A549 (cell line): ENCODE data around the gene SIK2. TPM values are rescaled to one million over a fixed set of nuclear protein-coding genes. Genes with fewer than 3 reads are reported as not detected.

ENCODE experiments used
- ATAC-seq, 2 experiments: fragments of 200-7000 bp in 1 of 2; fragments of >200 bp in 1 of 2; cut with Nextera tagmentation in 1 of 2; cut with Tn5 transposase in 1 of 2; 3 replicates each; pipeline versions ENCODE4 v1.8.0 to v1.9.1; 2018 to 2020; ENCODE audit warnings: mild to moderate bottlenecking in 1 of 2, moderate library complexity in 1 of 2
- CTCF ChIA-PET: fragments of 300-600 bp; sonication (Branson Sonifier 250); formaldehyde crosslinking; extraction: SDS; loops from one replicate; lab custom pipeline; 2021; ENCODE audit warnings: antibody characterized with exemption, inconsistent platforms; lab: Yijun Ruan, JAX
- POLR2A ChIA-PET: fragments of 350-600 bp; formaldehyde crosslinking; extraction: SDS; loops from one replicate; lab custom pipeline; 2021; ENCODE audit warnings: antibody characterized with exemption, inconsistent platforms; lab: Yijun Ruan, JAX
- DNase-seq, 2 experiments: peaks; one replicate each; pipeline versions ENCODE4 v3.0.0 to v3.0.0-alpha.2; 2011 to 2016; ENCODE audit warnings: low read depth in 1 of 2, low spot score in 1 of 2
- FAIRE-seq: peaks from 2 replicates; lab custom pipeline; 2011; peaks lifted over from hg19 to GRCh38; lab: Jason Lieb, UNC
- H3K27ac ChIP-seq, 2 experiments: fragments of >200 bp; sonication (Bioruptor Twin); formaldehyde crosslinking; 3 replicates each; pipeline ENCODE4 v1.5.1; 2016 to 2017
- H3K4me1 ChIP-seq: fragments of >200 bp; sonication (Bioruptor Twin); formaldehyde crosslinking; 3 replicates; pipeline ENCODE4 v1.6.1; 2016
- H3K4me2 ChIP-seq: fragments of >200 bp; sonication (Bioruptor Twin); formaldehyde crosslinking; 3 replicates; pipeline ENCODE4 v1.6.1; 2016
- H3K4me3 ChIP-seq: fragments of >200 bp; sonication (Bioruptor Twin); formaldehyde crosslinking; 3 replicates; pipeline ENCODE4 v1.5.1; 2016
- H3K9me3 ChIP-seq: fragments of >200 bp; sonication (Bioruptor Twin); formaldehyde crosslinking; 3 replicates; pipeline ENCODE4 v1.6.1; 2016
- ATOH8 ChIP-seq: fragments of 250-450 bp; sonication (Bioruptor Pico); IDR thresholded peaks from 2 replicates; pipeline ENCODE4 v1.5.0; 2020; ENCODE audit warnings: low read depth, mild to moderate bottlenecking, moderate library complexity
- BHLHE40 ChIP-seq: IDR thresholded peaks from 2 replicates; pipeline ENCODE4 v1.6.1; 2012; ENCODE audit warnings: low read depth, low read length, inconsistent platforms
- CHD2 ChIP-seq: fragments of 150-350 bp; IDR thresholded peaks from 2 replicates; pipeline ENCODE4 v1.6.1; 2014; ENCODE audit warnings: low read length; ENCODE audit not compliant: partially characterized antibody
- CTCF ChIP-seq: fragments of >200 bp; sonication (Bioruptor Twin); formaldehyde crosslinking; IDR thresholded peaks from 3 replicates; pipeline ENCODE4 v1.5.1; 2016
- ELK1 ChIP-seq: fragments of 150-350 bp; IDR thresholded peaks from 2 replicates; pipeline ENCODE4 v1.6.1; 2014; ENCODE audit warnings: low read depth, mild to moderate bottlenecking, low read length
- FOXS1 ChIP-seq: fragments of 250-450 bp; sonication (Bioruptor Pico); IDR thresholded peaks from 2 replicates; pipeline ENCODE4 v1.5.0; 2020; ENCODE audit warnings: mild to moderate bottlenecking, moderate library complexity
- GATA3 ChIP-seq: IDR thresholded peaks from 2 replicates; pipeline ENCODE4 v1.6.1; 2012; ENCODE audit warnings: borderline replicate concordance
- HDAC2 ChIP-seq: fragments of 200-600 bp; sonication (generic); IDR thresholded peaks from 2 replicates; pipeline ENCODE4 v1.6.1; 2016
- HEYL ChIP-seq: fragments of 250-450 bp; sonication (Bioruptor Pico); IDR thresholded peaks from 2 replicates; pipeline ENCODE4 v1.8.0; 2021; ENCODE audit warnings: mild to moderate bottlenecking, moderate library complexity
- HOXB13 ChIP-seq: fragments of 250-450 bp; sonication (Bioruptor Pico); IDR thresholded peaks from 2 replicates; pipeline ENCODE4 v1.5.0; 2020; ENCODE audit warnings: low read depth, mild to moderate bottlenecking, moderate library complexity
- KDM5A ChIP-seq: fragments of 200-600 bp; sonication (generic); IDR thresholded peaks from 2 replicates; pipeline ENCODE4 v1.6.1; 2016; ENCODE audit warnings: antibody characterized with exemption, mild to moderate bottlenecking
- MAZ ChIP-seq: fragments of 150-350 bp; IDR thresholded peaks from 2 replicates; pipeline ENCODE4 v1.6.1; 2014; ENCODE audit warnings: antibody characterized with exemption, low read depth, low read length, borderline replicate concordance
- NFE2L2 ChIP-seq: fragments of 150-350 bp; conservative IDR thresholded peaks from 2 replicates; pipeline ENCODE4 v1.6.1; 2014; ENCODE audit warnings: low read length
- POLR2AphosphoS2 ChIP-seq: conservative IDR thresholded peaks from 2 replicates; pipeline ENCODE4 v1.6.1; 2012; ENCODE audit warnings: low read length, improper control_type of control experiment, inconsistent platforms
- REST ChIP-seq: fragments of 200-600 bp; sonication (generic); IDR thresholded peaks from 2 replicates; pipeline ENCODE4 v1.6.1; 2016; ENCODE audit warnings: antibody characterized with exemption, mild to moderate bottlenecking, moderate library complexity
- RFX5 ChIP-seq: fragments of 450-650 bp; IDR thresholded peaks from 2 replicates; pipeline ENCODE4 v1.7.1; 2014; ENCODE audit warnings: antibody characterized with exemption, mild to moderate bottlenecking, moderate library complexity
- RNF2 ChIP-seq: fragments of 200-600 bp; sonication (generic); IDR thresholded peaks from 2 replicates; pipeline ENCODE4 v1.6.1; 2016; ENCODE audit warnings: low read depth, mild to moderate bottlenecking, antibody characterized with exemption, moderate library complexity, borderline replicate concordance
- SMC3 ChIP-seq: fragments of >200 bp; sonication (Bioruptor Twin); formaldehyde crosslinking; IDR thresholded peaks from 3 replicates; pipeline ENCODE4 v1.6.1; 2018; ENCODE audit warnings: inconsistent platforms
- USF2 ChIP-seq: fragments of 450-650 bp; IDR thresholded peaks from 2 replicates; pipeline ENCODE4 v1.6.1; 2014; ENCODE audit warnings: antibody characterized with exemption
- ZSCAN20 ChIP-seq: fragments of 250-450 bp; sonication (Bioruptor Pico); IDR thresholded peaks from 2 replicates; pipeline ENCODE4 v1.8.0; 2022; ENCODE audit warnings: mild to moderate bottlenecking, moderate library complexity
- WGBS: methylation state at CpG from one replicate; pipeline ENCODE4 v1.1.6; 2017; ENCODE audit errors: missing lambda C conversion rate; 5-methylcytosine and 5-hydroxymethylcytosine counted together
- polyA plus RNA-seq, 4 experiments: library from polyadenylated mRNA; depleted of rRNA in 3 of 4; stranded (reverse); fragments of >200 nt; fragmentation: RNase III in 1 of 4; extraction: RNeasy Plus Mini Kit Qiagen cat#74134 plus additional on column Dnase treatment in 1 of 4; gene quantifications; 2 replicates in 3 of 4; 3 replicates in 1 of 4; pipeline ENCODE4 v1.2.3, GENCODE V29; 2011 to 2017

Gene SIK2
- polyA plus RNA-seq, 2 of the 4 experiments (the other 2 are of a cell fraction), result 4.5 to 9.0 TPM

GRCh38 chr11:111700162-111700561, 97.9 kb downstream of the SIK2 start:
- ChIA-PET POLR2A (no interaction called here), CTCF (interaction anchor here (1.0 kb wide), 1 partner anchor 77 kb away, joined by 4 read pairs; no protein-coding TSS in a partner anchor)
- Histone ChIP-seq H3K27ac (no peak overlapping the region), H3K4me1 (0 out of 3 replicates have a peak, but pooled peaks cover 10% of the 10 kb centered on the region), H3K4me3 (no peak overlapping the region), H3K9me3 (no peaks in the 10 kb centered on the region), H3K4me2 (no peak overlapping the region)
- no peak for TF ChIP-seq HDAC2
- TF ChIP-seq SMC3, result no peak
- TF ChIP-seq POLR2AphosphoS2, result no peak
- TF ChIP-seq HEYL (CRISPR knock-in tag), result no peak
- TF ChIP-seq FOXS1 (CRISPR knock-in tag), result no peak
- TF ChIP-seq ELK1, result no peak
- no peak for TF ChIP-seq CHD2
- TF ChIP-seq KDM5A, result no peak
- TF ChIP-seq ZSCAN20 (CRISPR knock-in tag), result no peak
- TF ChIP-seq REST, result no peak
- TF ChIP-seq HOXB13 (CRISPR knock-in tag), result no peak
- no peak for TF ChIP-seq NFE2L2
- no peak for TF ChIP-seq CTCF
- no peak for TF ChIP-seq RFX5
- no peak for TF ChIP-seq MAZ
- no peak for TF ChIP-seq ATOH8 (CRISPR knock-in tag)
- no peak for TF ChIP-seq USF2
- no peak for TF ChIP-seq RNF2
- TF ChIP-seq BHLHE40, result no peak
- TF ChIP-seq GATA3, result no peak
- no peak for ATAC-seq
- FAIRE-seq, result no peak
- no peak for DNase-seq
- 92% methylated on average over 1 of the region's 1 CpG for WGBS
